ENCODE measurements around the gene PRF1.
"Not testable (repeated sequence)": the region's sequence is repeated elsewhere in the genome, so short reads cannot be mapped to it uniquely, and the experiment has no call there.

Gene PRF1

GRCh38 chr10:70617798-70618568 lies 15.4 kb upstream of the PRF1 start:
- no peak for DNase-seq (ENCODE audit: low spot score)

- no peak for DNase-seq (ENCODE audit: low spot score)
These were observed 14.2 kb upstream of the PRF1 start for GRCh38 chr10:70616761-70617160.

DNA sequence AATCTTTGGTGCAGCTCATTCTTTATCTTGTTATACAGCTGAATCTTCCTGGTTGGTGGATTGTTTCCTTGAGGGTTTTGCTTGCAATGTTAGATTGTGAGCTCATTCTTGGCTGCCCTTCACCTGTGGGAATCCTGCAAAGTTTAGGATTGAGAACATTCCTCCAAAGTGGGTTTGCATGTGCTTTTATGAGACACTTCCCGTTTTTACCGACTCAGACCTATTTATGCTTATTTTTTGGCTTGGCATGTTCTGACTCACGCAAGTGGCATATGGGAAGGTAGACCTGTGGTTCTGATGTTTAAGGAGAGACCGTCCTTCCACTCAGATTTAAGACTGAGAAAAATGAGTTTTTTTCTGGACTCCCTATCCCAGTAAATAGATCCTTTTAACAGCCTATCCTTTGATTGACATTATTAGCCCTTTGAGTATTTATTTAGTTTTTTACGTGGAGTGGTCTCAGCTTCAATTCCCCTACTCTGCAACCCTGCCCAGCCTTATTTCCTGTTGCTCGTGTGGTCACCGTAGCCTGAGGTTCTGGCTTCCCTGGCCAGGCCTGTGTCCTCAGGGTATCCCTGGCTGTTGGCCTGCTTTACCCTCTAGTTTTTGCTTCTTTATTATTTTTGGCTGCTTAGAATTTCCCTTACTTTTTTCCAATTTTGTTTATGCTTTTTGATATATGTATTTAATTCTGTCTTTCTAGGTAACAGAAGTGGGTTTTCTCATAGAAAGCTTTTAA lies 13.4 kb upstream of the PRF1 start:
- DNase-seq (ENCODE audit: low spot score), result no peak

DNA sequence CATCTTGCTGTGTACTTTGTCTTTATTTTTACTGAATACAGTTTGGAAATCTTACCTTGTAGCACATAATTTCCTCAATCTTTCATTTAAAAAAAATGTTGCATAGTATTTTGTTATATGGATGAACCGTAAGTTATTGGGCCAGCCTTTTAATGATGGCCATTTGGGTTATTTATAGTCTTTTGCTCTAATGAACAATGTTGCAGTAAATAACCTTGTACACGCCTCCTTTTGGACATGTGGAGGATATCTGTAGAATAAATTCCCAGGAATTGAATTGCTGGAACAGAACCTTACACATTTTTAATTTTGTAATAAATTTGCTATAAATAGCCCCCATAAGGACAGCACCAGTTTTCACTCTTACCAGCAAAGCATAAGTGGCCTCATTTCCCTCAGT lies 12.7 kb upstream of the PRF1 start:
- no peak for DNase-seq (ENCODE audit: low spot score)

DNA sequence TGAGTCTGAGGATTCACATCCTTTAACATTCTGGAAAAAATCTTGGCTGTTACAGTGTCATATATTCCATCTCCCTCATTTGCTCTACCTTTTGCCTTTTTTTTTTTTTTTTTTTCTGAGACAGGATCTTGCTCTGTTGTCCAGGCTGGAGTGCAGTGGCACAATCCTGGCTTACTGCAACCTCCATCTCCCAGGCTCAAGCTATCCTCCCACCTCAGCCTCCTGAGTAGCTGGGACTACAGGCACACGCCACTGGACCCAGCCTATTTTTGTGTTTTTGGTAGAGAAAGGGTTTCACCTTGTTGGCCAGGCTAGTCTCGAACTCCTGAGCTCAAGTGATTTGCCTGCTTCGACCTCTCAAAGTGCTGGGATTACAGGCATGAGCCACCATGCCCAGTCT lies 11.8 kb upstream of the PRF1 start:
- DNase-seq (ENCODE audit: low spot score), result not testable (repeated sequence)

DNA sequence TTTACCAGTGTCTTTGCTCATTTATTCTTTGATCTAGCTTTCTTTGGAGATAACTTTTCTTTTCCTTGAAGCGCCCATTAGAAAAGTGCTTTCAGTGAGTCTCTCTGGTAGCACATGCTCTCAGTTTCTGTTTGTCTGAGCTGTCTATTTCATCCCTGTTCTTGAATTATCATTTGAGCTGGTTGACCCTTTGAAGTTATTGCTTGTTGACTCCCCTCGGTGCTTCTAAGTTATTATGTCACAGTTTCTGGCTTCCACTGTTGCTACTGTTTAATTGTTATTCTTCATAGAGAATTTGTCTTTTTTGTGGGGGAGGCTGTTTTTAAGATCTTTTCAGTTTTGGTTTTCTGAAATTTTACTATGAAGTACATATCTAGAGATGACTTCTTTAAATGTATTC lies 11.4 kb upstream of the PRF1 start:
- no peak for DNase-seq (ENCODE audit: low spot score)

DNA sequence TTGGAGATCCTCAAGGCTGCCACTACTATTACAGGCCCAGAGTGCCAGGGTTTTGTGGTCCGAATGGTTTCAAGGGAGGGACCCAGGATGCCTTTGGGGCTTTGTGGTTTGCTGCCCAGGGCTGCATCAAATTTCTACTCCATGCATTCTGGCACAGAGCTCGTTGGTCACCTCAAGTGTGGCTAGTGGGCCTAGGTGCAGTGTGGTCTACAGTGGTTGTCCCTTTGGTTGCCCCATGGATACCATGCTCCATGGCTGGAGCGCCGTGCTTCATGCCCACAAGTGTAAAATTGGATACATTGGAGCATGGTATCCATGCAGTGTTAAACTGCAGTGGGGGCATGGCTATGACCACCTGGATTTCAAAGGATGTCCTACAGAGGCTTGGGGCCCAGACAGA lies 5.4 kb upstream of the PRF1 start:
- DNase-seq (ENCODE audit: low spot score), result no peak

DNA sequence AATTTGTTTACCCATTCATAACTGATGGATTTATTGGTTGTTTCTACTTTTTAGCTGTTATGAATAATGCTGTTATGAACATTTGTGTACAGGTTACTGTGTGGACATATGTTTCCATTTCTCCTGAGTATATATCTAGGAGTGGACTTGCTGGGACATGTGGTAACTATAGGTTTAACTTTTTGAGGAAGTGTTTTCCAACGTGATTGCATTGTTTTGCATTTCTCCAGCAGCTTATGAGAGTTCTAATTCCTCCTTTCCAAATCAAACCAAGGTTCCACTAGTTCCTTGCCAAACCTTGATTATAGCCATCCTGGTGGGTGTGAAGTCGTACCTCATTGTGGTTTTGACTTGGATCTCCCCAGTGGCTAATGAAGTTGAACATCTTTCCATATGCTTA lies 2.6 kb upstream of the PRF1 start:
- DNase-seq (ENCODE audit: low spot score), result no peak

GRCh38 chr10:70604106-70604505 lies 1.6 kb upstream of the PRF1 start:
- no peak for DNase-seq (ENCODE audit: low spot score)

- no peak for DNase-seq (ENCODE audit: low spot score)
These were observed 884 bp upstream of the PRF1 start for GRCh38 chr10:70603449-70603801.

GRCh38 chr10:70601746-70602145 lies 795 bp downstream of the PRF1 start:
- DNase-seq (ENCODE audit: low spot score), result no peak

- DNase-seq (ENCODE audit: low spot score), result no peak
These were observed 1.8 kb downstream of the PRF1 start for GRCh38 chr10:70600512-70601395.

DNA sequence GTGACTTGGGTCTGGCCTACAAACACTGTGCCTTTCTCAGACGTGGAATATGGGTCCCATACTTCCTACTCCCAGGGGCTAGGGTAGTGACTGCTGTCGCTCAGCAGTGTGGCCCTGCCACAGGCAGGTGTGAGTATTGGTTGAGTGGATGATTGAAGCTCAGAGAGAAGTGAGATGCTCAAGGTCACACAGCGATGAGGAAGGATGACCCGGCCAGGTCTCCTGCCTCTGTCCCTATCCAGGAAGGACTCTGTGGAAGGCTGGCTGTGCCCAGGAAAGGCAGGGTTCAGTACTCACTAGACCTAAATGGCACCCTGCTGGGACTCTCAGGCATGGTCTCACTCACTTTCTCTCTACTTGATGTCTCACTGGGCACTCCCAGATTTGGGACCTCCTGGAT lies 2.8 kb downstream of the PRF1 start:
- no peak for DNase-seq (ENCODE audit: low spot score)

DNA sequence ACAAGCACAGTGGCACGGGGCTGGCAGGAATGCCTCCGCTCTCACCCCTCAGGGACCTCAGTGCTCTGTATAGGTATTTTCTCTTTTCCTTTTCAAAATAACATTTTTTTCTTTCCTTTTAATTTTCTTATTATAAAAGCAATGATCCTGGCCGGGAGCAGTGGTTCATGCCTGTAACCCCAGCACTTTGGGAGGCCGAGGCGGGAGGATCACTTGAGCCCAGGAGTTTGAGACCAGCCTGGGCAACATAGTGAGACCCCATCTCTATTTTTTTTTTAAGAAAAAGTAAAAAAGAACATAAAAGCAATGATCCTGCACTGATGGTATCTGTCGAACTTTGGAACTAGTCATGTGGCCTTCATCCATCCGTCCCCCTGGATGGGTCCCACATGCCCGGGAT lies 3.2 kb downstream of the PRF1 start:
- DNase-seq (ENCODE audit: low spot score), result no peak

DNA sequence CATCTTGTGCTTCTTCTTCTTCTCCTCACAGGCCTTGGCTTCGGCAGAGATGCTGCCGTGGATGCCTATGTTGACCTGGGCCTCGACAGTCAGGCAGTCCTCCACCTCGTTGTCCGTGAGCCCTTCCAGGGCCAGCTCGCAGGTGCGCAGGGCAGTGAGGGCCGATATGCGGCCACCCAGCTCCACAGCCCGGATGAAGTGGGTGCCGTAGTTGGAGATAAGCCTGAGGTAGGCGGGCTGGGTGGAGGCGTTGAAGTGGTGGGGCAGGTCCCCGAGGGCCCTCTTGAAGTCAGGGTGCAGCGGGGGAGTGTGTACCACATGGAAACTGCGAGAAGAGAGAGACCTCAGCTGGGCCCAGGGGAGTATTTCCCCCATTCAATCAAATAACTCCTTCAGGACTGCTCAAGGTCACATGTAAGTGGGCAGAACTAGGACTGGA lies 3.7 kb downstream of the PRF1 start:
- no peak for DNase-seq (ENCODE audit: low spot score)

DNA sequence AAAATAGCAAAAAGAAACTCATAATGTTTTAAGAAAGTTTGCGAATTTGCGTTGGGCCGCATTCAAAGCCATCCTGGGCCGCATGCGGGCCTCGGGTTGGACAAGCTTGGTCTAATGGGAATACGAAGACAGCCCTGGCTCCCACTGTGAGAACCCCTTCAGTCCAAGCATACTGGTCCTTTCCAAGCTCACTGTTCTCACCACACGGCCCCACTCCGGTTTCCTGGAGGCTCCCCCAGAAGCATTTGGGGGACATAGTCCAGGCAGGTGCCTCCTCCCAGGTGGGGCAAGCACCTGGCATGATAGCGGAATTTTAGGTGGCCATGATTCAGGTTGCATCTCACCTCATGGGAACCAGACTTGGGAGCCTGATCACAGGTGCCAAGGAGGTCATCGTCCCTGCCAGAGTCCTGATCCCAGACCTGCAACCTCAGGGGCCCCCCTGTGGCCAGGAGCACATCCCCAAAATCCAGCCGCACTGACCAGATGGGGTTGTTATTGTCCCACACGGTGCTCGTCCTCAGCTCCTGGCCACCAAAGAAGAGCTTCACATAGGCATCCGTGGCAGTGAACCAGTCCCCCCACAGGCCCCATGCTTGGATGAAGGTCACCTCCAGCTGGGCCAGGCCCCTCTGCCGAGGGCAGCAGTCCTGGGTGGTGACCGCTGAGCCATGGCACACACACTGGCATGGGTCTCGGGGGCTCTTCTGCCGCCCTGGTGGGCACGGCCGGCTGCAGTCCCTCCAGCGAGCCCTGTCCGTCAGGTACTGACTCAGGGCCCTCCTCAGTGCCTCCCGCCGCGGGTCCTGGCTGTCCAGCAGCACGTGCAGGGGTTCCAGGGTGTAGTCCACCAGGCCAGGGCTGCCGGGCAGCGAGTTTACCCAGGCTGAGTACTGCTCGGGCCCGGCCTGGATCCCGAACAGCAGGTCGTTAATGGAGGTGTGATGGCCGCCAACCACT lies 4.4 kb downstream of the PRF1 start:
- no peak for DNase-seq (ENCODE audit: low spot score)

GRCh38 chr10:70596860-70597809 lies 5.4 kb downstream of the PRF1 start:
- no peak for DNase-seq (ENCODE audit: low spot score)

DNA sequence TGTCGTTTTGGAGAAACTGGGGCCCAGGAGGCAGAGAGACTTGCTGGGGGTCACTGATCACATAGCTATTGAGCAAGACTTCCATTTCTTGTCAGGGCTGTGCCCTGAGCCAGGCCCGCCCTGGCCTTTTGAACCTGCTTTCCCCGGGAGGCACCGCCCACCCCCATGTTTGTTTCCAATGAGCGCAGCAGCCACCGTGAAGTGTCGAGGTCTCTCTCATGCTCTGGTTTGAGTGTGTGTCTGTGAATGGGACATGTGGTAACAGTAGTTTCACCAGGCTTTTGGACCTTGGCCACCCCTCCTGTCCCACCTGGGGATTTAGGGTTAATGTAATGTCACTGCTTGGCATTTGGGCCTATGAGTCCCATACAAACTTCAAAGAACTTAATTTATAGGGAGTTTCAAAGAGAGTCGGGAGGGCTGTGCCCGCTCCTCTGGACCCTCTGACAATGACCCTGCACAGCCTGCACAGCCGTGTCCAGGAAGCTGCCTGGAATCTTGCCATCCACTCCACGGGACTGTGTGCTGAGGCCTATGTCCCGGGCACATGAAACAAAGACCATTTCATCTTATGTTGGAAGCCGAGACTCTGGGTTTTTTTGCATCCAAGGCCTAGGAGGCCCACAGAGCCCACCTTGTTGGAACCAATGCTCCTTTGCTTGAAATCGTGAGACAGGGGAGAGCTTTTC lies 6.3 kb downstream of the PRF1 start:
- DNase-seq (ENCODE audit: low spot score), result no peak

DNA sequence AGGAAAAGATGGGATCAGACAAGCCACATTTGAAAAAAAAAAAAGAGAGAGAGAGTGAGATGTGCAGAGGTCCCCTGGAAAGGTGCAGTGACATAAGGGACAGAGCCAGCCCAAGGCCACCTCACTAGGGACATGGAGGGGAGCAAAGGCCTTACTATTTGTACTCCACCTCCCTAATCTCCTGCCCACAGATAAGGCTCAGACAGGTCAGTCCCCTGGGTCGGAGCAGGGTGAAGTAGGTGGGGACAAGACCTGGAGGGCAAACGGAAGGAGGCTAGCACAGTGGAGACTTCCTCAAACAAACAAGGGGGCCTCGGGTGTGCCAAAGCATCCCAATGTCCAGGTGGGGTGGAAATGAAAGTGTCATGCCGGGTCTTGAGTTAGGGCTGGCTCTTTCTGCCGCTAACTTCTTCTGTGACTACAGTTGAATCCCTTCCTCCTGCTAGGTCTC lies 7.0 kb downstream of the PRF1 start:
- no peak for DNase-seq (ENCODE audit: low spot score)

DNA sequence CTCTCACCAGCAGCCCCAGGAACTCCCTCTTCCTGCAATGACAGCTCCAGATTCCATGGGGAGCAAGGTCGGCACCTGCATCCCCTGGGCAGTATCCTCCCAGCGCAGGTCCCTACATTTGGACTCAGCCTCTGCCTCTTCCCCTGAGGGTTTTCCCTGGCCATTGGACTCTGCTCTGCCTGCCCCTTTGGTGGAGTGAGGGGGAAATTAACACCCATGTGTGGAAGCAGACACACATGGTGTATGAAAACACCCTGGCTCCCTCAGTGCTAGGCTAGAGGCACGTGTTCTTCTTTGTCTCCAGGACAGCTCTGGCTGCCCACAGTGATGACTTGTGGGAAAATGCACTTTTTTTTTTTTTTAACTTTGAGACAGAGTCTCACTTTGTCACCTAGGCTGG lies 8.4 kb downstream of the PRF1 start:
- no peak for DNase-seq (ENCODE audit: low spot score)

Measured in NAMALWA (cell line).